MM.1S (cell line): ENCODE data around the gene CANT1.

Experiments
- CTCF ChIP-seq: fragments of 300-600 bp; sonication (generic); IDR thresholded peaks from 2 replicates; pipeline ENCODE4 v1.5.1; 2016; ENCODE audit warnings: antibody characterized with exemption, low read length, mixed read lengths
- EZH2 ChIP-seq: fragments of 300-600 bp; sonication (generic); optimal IDR thresholded peaks from 2 replicates; pipeline ENCODE3; 2017; ENCODE audit warnings: low read depth, mild to moderate bottlenecking, antibody characterized with exemption, low read length, mixed read lengths

GRCh38 chr17:78999056-78999768 is 10.4 kb downstream of the CANT1 start:
- TF ChIP-seq CTCF (no peak), EZH2 (no peak)
